GM23248 (cell line): ENCODE results near the gene SLC7A1. TPM values are rescaled to one million over a fixed set of nuclear protein-coding genes. Genes with fewer than 3 reads are reported as not detected.

Experiments used
- DNase-seq: peaks from one replicate; pipeline ENCODE4 v3.0.0-alpha.2; 2015
- H2AFZ ChIP-seq: fragments of 200-600 bp; sonication (generic); 2 replicates; pipeline ENCODE4 v1.6.1; 2016; ENCODE audit warnings: antibody characterized with exemption
- H3F3A ChIP-seq: fragments of 200-600 bp; sonication (generic); 2 replicates; pipeline ENCODE4 v1.6.1; 2016; ENCODE audit warnings: mild to moderate bottlenecking, antibody characterized with exemption, mixed run types; ENCODE audit not compliant: insufficient read depth
- H3K27ac ChIP-seq: fragments of 200-600 bp; sonication (generic); 2 replicates; pipeline ENCODE4 v1.5.1; 2016; ENCODE audit warnings: mild to moderate bottlenecking
- H3K27me3 ChIP-seq: fragments of 200-600 bp; sonication (generic); replicated peaks from 2 replicates; pipeline ENCODE4 v1.6.1; 2016; ENCODE audit warnings: mild to moderate bottlenecking; ENCODE audit not compliant: insufficient read depth
- H3K36me3 ChIP-seq: fragments of 200-600 bp; sonication (generic); 2 replicates; pipeline ENCODE4 v1.6.1; 2016; ENCODE audit warnings: low read depth, mild to moderate bottlenecking
- H3K4me1 ChIP-seq: fragments of 200-600 bp; sonication (generic); 2 replicates; pipeline ENCODE4 v1.6.1; 2016; ENCODE audit warnings: mild to moderate bottlenecking; ENCODE audit not compliant: insufficient read depth
- H3K4me2 ChIP-seq: fragments of 200-600 bp; sonication (generic); one replicate; pipeline ENCODE4 v1.6.1; 2016; ENCODE audit warnings: mild to moderate bottlenecking; ENCODE audit not compliant: unreplicated experiment
- H3K4me3 ChIP-seq: fragments of 200-600 bp; sonication (generic); 2 replicates; pipeline ENCODE4 v1.5.1; 2016; ENCODE audit warnings: mild to moderate bottlenecking
- H3K79me2 ChIP-seq: fragments of 200-600 bp; sonication (generic); 2 replicates; pipeline ENCODE4 v1.6.1; 2016; ENCODE audit warnings: mild to moderate bottlenecking; ENCODE audit not compliant: insufficient read depth
- H3K9ac ChIP-seq: fragments of 200-600 bp; sonication (generic); 2 replicates; pipeline ENCODE4 v1.6.1; 2016; ENCODE audit warnings: mild to moderate bottlenecking
- H3K9me2 ChIP-seq: fragments of 200-600 bp; sonication (generic); 2 replicates; pipeline ENCODE4 v1.6.1; 2016; ENCODE audit warnings: mixed run types, mild to moderate bottlenecking, moderate library complexity; ENCODE audit not compliant: insufficient read depth
- H3K9me3 ChIP-seq: fragments of 200-600 bp; sonication (generic); one replicate; pipeline ENCODE4 v1.6.1; 2017; ENCODE audit warnings: low read depth
- H4K20me1 ChIP-seq: fragments of 200-600 bp; sonication (generic); 2 replicates; pipeline ENCODE4 v1.6.0; 2016; ENCODE audit not compliant: insufficient read depth
- EZH2 ChIP-seq: fragments of 200-600 bp; sonication (generic); IDR thresholded peaks from 2 replicates; pipeline ENCODE4 v1.6.1; 2018; ENCODE audit warnings: antibody characterized with exemption, mild to moderate bottlenecking; ENCODE audit not compliant: insufficient read depth, poor library complexity, severe bottlenecking
- EZH2phosphoT487 ChIP-seq: fragments of 200-600 bp; sonication (generic); IDR thresholded peaks from 2 replicates; pipeline ENCODE4 v1.6.1; 2018; ENCODE audit warnings: antibody characterized with exemption, moderate library complexity, mild to moderate bottlenecking, low read depth; ENCODE audit not compliant: insufficient read depth
- WGBS, 2 experiments: methylation state at CpG; one replicate each; pipeline ENCODE4 v1.1.6; 2015 to 2017; ENCODE audit warnings: low lambda C conversion rate in 2 of 2, low coverage in 1 of 2; ENCODE audit errors: missing lambda C conversion rate in 2 of 2; 5-methylcytosine and 5-hydroxymethylcytosine counted together
- in situ Hi-C: fragments of 300-500 bp; cut with MboI; formaldehyde crosslinking; loops from 2 replicates; pipeline ENCODE4 v1.15.0; 2020
- polyA plus RNA-seq: library from polyadenylated mRNA; unstranded; fragments of >200 nt; fragmentation: Nextera tagmentation; extraction: Ambion mirVana; gene quantifications from 2 replicates; pipeline ENCODE4 v1.2.1, GENCODE V29; 2016
- total RNA-seq: library from RNA; depleted of rRNA; stranded (reverse); fragments of >200 nt; shearing (Covaris generic); gene quantifications from 2 replicates; pipeline ENCODE4 v1.2.3, GENCODE V29; 2014

The SLC7A1 gene
- total and polyA plus RNA-seq, 2 experiments from 2014 or later = 34.7 to 38.6 TPM

DNA sequence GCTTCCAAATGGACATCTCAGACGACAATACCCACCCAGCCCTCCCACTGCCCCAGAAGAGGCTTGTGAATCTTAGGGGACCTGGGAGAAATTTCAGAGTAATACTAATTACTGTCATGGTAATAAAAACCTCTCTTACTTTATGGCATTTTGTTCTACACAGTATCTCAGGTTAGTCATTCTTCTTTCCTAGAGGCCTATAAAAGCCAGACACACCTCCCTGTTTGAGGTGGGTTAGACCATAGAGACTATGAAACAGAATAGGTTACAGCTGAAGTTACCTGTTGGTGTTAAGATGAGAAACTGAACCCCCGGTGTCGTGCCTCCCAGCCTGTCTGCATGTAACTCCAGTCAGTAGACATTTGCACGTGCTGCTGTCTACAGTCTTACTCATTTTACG, 113.9 kb downstream of the SLC7A1 start:
- no peaks in the 10 kb centered on the region for H3K27me3 ChIP-seq
- no peaks in the 10 kb centered on the region for H3K4me1 ChIP-seq
- H4K20me1 ChIP-seq = no peaks in the 10 kb centered on the region
- no peaks in the 10 kb centered on the region for H3K79me2 ChIP-seq
- H3K9ac ChIP-seq = no peak overlapping the region
- no peak for DNase-seq
- no peak overlapping the region for H3K4me3 ChIP-seq
- no peaks in the 10 kb centered on the region for H3F3A ChIP-seq
- H3K9me3 ChIP-seq = no peaks in the 10 kb centered on the region
- no peaks in the 10 kb centered on the region for H3K36me3 ChIP-seq
- in situ Hi-C loops = no loop called here
- TF ChIP-seq EZH2phosphoT487 (no peak), EZH2 (no peak)
- no peak overlapping the region for H3K4me2 ChIP-seq
- H3K27ac ChIP-seq = no peak overlapping the region
- H2AFZ ChIP-seq = no peak overlapping the region
- 72 to 82% methylated on average over 5 of the region's 5 CpGs for WGBS, 2 experiments
- H3K9me2 ChIP-seq = no peaks in the 10 kb centered on the region

GRCh38 chr13:29480893-29481525, 114.5 kb downstream of the SLC7A1 start:
- no peaks in the 10 kb centered on the region for H3K9me3 ChIP-seq
- no peak overlapping the region for H3K27ac ChIP-seq
- no peaks in the 10 kb centered on the region for H3K36me3 ChIP-seq
- H3K4me2 ChIP-seq = no peak overlapping the region
- H3K4me3 ChIP-seq = no peak overlapping the region
- H3K27me3 ChIP-seq = no peaks in the 10 kb centered on the region
- no peak overlapping the region for H3K9ac ChIP-seq
- H2AFZ ChIP-seq = no peak overlapping the region
- H3K4me1 ChIP-seq = no peaks in the 10 kb centered on the region
- WGBS, 2 experiments = 72 to 73% methylated on average over 11 of the region's 11 CpGs
- no peak for TF ChIP-seq EZH2
- no peak for TF ChIP-seq EZH2phosphoT487
- H3K9me2 ChIP-seq = no peaks in the 10 kb centered on the region
- H3K79me2 ChIP-seq = no peaks in the 10 kb centered on the region
- in situ Hi-C loops = no loop called here
- no peak for DNase-seq
- H4K20me1 ChIP-seq = no peaks in the 10 kb centered on the region
- no peaks in the 10 kb centered on the region for H3F3A ChIP-seq

DNA sequence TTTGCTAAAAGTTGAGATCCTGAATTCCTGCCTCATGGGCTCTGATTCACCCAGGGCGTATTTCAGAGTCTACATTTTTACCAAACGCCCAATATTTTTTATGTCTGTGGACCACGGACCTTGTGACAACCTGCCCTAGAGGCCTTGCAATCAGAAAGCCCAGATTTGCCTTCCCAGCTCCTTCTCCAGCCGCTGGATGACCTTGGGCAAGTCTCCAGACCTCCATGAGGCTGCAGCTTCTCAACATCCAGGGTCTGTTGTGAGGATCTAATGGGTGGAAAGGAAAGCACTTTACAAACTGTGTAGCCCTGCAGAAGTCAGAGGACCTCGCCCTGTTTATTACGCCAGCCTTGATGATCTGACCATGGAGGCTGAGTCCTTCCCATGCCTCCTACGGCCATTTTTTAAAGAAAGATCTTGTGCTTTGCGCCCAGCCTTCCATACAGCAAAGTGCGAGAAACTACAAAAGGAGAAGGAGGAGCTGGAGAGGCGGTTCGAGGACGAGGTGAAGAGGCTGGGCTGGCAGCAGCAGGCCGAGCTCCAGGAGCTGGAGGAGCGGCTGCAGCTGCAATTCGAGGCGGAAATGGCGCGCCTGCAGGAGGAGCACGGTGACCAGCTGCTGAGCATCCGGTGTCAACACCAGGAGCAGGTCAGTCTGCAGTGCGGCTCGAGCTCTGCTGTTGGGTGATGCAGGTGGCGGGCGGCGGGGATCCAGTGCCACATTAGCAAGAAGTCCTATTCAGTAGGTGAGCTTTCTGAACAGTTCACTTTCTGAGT, 115.6 kb downstream of the SLC7A1 start:
- H3K4me3 ChIP-seq = no peak overlapping the region
- H3K27ac ChIP-seq = no peak overlapping the region
- H3K9me3 ChIP-seq = no peaks in the 10 kb centered on the region
- TF ChIP-seq EZH2 (no peak), EZH2phosphoT487 (no peak)
- in situ Hi-C loops = no loop called here
- H3K4me1 ChIP-seq = peaks cover 5% of the 10 kb centered on the region; the same call in 1 of the 2 replicates
- no peaks in the 10 kb centered on the region for H3K27me3 ChIP-seq
- no peak overlapping the region for H3K9ac ChIP-seq
- no peak for DNase-seq
- no peaks in the 10 kb centered on the region for H4K20me1 ChIP-seq
- H3K4me2 ChIP-seq = no peak overlapping the region
- H3K36me3 ChIP-seq = no peaks in the 10 kb centered on the region
- WGBS, 2 experiments = 68 to 77% methylated on average over 25 of the region's 25 CpGs
- no peaks in the 10 kb centered on the region for H3K79me2 ChIP-seq
- H3F3A ChIP-seq = no peaks in the 10 kb centered on the region
- no peak overlapping the region for H2AFZ ChIP-seq
- H3K9me2 ChIP-seq = no peaks in the 10 kb centered on the region

GRCh38 chr13:29476046-29476445, 119.4 kb downstream of the SLC7A1 start:
- WGBS, 2 experiments = 74 to 82% methylated on average over 3 of the region's 3 CpGs

More at GRCh38 chr13:29476046-29476445, 119.4 kb downstream of the SLC7A1 start:
- Histone ChIP-seq H2AFZ (no peak overlapping the region), H3K4me1 (peaks cover 9% of the 10 kb centered on the region; the same call in 1 of the 2 replicates), H3F3A (no peaks in the 10 kb centered on the region), H3K9ac (no peak overlapping the region), H3K27ac (no peak overlapping the region), H3K9me3 (no peaks in the 10 kb centered on the region), H3K4me2 (no peak overlapping the region), H3K9me2 (no peaks in the 10 kb centered on the region), H3K27me3 (no peaks in the 10 kb centered on the region), H3K79me2 (no peaks in the 10 kb centered on the region), H4K20me1 (no peaks in the 10 kb centered on the region), H3K36me3 (no peaks in the 10 kb centered on the region), H3K4me3 (no peak overlapping the region)
- no peak for DNase-seq
- no peak for TF ChIP-seq EZH2
- no peak for TF ChIP-seq EZH2phosphoT487
- in situ Hi-C loops = no loop called here
